Kidney glomerular epithelial cell (primary cell): ENCODE results near the gene SPOCK1.
A peak's percentile ranks its signal among the peaks of the same experiment; 100 is the strongest.

ENCODE experiments used
- DNase-seq: peaks from one replicate; lab custom pipeline; 2025; lab: John Stamatoyannopoulos, UW

SPOCK1 gene

GRCh38 chr5:137292461-137293027 lies 206.6 kb downstream of the SPOCK1 start:
- DNase-seq, result no peak

- DNase-seq, result no peak
Observed at GRCh38 chr5:137291436-137291835, 207.7 kb downstream of the SPOCK1 start.

DNA sequence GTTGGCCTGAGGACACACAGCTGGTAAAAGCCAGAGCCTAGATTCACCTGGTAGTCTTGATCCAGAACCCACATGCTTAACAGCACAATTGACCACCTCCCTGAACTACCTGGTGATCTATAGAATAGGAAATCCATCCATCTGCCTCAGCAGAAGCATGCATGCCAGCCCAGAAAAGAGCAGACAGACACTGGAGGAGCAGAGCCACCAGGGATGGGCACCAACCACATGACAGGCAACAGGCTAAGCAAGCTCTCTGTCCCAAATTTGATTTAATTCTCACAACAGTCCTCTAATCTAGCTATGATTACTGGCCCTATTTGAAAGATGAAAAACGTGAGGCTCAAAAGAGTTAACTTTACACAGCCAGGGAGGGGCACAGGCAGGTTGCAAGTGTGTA lies 208.1 kb downstream of the SPOCK1 start:
- DNase-seq, result no peak

DNA sequence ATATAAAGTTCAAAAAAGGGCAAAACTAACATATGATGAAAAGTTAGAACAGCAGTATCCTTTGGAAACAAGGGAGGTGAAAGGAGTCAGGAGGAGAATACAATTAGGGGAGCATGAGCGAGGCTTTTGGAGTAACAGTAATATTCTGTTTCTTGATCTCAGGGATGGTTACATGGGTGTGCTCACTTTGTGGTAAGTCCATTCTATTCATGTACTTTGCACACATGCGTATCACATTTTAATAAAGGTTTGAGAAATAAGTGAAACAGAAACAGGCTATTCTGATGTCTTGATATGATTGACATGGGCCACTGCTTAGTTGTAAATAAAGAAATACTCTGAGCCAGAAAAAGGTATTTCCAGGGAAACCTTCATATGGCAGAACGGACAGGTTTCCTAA lies 208.8 kb downstream of the SPOCK1 start:
- DNase-seq, result no peak

- no peak for DNase-seq
Observed at GRCh38 chr5:137289856-137290255, 209.3 kb downstream of the SPOCK1 start.

- no peak for DNase-seq
Observed at GRCh38 chr5:137287569-137287968, 211.6 kb downstream of the SPOCK1 start.

DNA sequence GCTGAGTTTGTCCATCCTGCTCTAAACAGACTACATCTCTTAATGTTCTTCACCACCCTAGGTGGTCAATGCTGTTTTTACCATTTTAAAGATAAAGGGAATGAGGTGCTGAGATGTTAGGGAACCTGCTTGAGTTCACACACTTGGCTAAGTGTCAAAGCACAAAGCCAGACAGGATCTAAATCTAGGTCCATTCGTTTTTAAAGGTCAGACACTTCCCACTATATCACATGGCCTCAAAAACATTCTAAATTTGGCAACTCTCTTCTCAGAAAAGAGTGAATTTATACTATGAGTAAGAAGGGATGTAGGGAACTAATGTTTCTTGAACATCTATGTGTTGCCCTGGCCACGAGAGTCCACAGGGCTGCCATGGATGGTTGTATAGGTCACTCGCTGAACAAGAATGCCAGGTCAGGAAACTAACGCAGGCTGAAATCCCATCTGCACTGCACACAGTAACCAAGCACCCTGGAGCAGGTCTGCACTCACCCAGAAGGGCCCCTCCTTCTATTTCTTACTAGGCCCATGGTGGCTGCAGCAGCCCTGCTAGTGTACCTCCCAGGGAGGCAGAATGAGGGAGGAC lies 213.0 kb downstream of the SPOCK1 start:
- no peak for DNase-seq

DNA sequence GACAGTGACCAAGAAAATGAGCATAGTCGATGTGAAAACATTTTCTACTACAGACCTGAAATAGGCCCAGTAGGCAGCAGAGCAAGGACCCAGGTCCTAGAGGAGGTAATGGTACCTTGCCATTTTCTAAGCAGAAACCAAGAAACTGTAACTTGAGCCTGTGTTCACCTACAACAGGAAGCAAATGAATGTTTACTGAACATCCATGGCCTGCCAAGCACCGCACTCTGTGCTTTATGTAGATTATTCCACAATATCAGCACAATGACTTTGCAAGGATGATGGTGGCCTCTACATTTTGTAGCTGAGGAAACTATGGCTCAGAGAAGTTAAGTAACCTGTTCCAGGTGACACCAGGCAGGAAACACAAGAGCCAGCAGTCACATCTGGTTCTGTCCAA lies 215.3 kb downstream of the SPOCK1 start:
- no peak for DNase-seq

DNA sequence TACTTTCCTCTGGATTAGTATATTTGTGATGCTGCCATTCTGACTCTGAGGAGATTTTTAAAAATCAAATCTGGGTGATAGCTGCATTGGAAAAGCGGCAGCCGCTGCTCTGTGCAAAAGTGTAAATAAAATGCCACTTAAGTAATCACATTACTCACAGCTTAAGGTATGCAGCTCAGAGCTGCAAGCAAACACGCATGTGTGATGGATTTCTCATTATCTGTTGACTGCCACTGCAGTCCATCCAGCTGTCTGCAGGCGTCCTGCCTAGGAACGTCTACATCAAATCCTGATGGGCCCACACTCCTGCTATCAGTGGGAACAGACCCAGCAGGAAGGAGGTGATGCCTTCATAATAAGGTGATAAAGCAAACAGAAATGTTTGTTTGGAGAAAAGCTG lies 216.9 kb downstream of the SPOCK1 start:
- DNase-seq, result no peak

DNA sequence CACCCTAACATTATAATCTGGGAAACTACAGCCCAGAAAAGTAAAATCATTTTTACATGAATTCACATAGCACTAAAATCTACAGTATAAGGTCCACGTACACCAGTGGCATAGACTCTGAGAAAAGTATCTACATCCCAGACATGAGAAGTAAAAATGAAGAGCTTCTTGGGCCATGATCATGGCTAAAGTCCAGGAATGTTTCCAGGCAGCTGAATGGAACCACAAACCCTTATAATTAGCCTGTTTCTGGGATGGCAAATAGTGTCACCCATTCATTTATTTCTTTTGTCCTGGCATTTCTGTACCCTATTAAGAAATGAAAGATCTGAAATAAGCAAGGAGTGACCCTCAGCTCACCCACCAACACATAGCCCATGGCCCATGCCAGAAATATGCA lies 217.9 kb downstream of the SPOCK1 start:
- no peak for DNase-seq

- no peak for DNase-seq
Observed at GRCh38 chr5:137280656-137281055, 218.5 kb downstream of the SPOCK1 start.

GRCh38 chr5:137279521-137280231 lies 219.4 kb downstream of the SPOCK1 start:
- no peak for DNase-seq

DNA sequence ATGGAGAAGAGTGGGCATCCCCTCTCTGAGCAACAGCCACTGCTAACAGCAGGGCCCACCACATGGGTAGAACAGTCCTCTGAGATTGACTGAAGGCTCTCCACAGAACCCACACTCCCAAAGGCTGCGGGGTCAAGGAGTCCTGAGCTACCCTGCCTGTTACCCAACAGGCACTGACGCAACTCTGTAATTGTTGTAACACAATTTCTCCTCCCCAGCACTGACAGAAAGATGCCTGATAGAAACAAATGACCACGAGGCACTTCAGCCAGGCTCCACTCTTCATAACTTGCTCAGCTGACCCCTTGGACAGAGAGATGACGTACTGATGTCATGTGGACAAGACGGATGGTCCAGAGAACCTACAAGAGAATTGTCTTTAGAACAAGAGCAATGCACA lies 220.7 kb downstream of the SPOCK1 start:
- DNase-seq, result no peak

- DNase-seq, result no peak
Observed at GRCh38 chr5:137275083-137275482, 224.0 kb downstream of the SPOCK1 start.

GRCh38 chr5:137273511-137273910 lies 225.6 kb downstream of the SPOCK1 start:
- DNase-seq, result peak; percentile 20

DNA sequence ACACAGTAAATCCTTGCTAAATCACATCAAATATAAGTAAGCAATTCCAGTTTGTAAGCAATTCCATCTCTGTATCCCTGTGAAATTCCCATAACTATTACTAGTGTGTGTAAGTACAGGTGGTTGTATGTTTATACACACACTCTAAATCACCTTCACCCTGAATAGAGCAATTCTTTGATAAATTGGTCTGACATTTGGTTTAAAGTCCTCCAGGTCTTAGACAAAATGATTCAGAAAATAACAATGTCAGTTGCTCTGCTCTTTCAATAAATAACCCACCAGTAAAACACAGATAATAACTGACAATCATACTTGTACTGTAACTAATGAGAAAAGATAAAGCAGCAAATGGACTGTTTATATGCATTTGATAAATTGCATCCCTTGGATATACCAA lies 226.3 kb downstream of the SPOCK1 start:
- no peak for DNase-seq

- no peak for DNase-seq
Observed at GRCh38 chr5:137269946-137270345, 229.2 kb downstream of the SPOCK1 start.

- DNase-seq, result no peak
Observed at GRCh38 chr5:137269274-137269673, 229.9 kb downstream of the SPOCK1 start.

DNA sequence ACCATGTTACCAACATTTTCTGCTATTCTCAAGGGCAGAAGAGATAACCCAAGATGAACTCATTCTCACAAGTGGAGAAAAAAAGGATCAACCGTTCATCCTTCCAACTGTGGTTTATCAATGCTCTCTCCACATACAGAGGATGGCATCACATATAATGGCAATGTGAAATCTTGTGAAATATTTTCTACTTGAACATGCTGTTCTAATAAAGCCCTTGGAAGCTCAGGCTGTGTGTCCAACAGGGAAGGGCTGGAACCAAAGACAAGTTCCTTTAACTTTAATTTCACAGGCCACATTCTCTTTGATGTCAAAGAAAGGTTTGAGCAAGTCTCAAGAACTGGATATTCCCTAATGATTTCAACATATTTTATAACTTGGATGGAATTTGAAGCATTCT lies 230.5 kb downstream of the SPOCK1 start:
- no peak for DNase-seq

- DNase-seq, result no peak
Observed at GRCh38 chr5:137266186-137266585, 232.9 kb downstream of the SPOCK1 start.

GRCh38 chr5:137265457-137265856 lies 233.7 kb downstream of the SPOCK1 start:
- no peak for DNase-seq

- DNase-seq, result no peak
Observed at GRCh38 chr5:137264573-137264972, 234.6 kb downstream of the SPOCK1 start.

DNA sequence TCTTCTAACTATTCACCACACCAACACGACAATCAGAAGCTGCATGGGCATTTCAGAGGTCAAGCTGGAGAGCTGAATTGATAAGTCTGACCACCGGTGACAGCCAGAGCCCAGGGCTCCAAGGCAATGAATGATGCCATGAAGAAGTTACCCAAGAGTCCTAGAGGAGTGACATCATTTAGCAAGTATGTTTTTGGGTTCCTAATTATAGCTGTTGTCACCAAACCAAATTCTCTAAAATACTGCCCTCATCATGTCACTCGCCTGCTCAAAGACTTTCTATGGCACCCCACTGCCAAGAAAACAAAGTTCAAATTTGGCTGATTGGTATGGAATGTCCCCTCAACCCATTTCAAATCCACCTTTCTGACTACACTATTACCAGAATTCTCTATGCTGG lies 235.1 kb downstream of the SPOCK1 start:
- no peak for DNase-seq
